Uterus (tissue), 2 donors: ENCODE data around the gene ATP1A2.

Source experiments
- CTCF ChIP-seq, 4 experiments: fragments of 200-600 bp in 2 of 4; fragments of 450-650 bp in 2 of 4; sonication (generic) in 2 of 4; IDR thresholded peaks; one replicate each; pipeline ENCODE4 v1.5.1; 2016 to 2019; ENCODE audit warnings: antibody characterized with exemption in 4 of 4, mild to moderate bottlenecking in 2 of 4, moderate library complexity in 1 of 4
- POLR2A ChIP-seq, 2 donors: fragments of 450-650 bp; IDR thresholded peaks; one replicate each; pipeline ENCODE4 v1.6.1; 2016; ENCODE audit warnings: antibody characterized with exemption in 2 of 2, mild to moderate bottlenecking in 1 of 2, moderate library complexity in 1 of 2

GRCh38 chr1:160158534-160158933 lies 43.0 kb downstream of the ATP1A2 start:
- TF ChIP-seq CTCF (IDR thresholded peaks at IDR 0.05): no peak
- no peak for TF ChIP-seq POLR2A (IDR thresholded peaks at IDR 0.05)
